K562 treated with DMSO at 1 percent for 12 hours (cell line): ENCODE results near the gene CACNA1B. TPM values are rescaled to one million over a fixed set of nuclear protein-coding genes. Genes with fewer than 3 reads are reported as not detected.

Source experiments
- total RNA-seq: library from RNA; unstranded; fragments of 300-600 nt; gene quantifications from 2 replicates; pipeline ENCODE4 v1.2.3, GENCODE V29; 2022; ENCODE audit not compliant: insufficient read depth

CACNA1B gene
- total RNA-seq = 0.10 and 0.31 TPM in 2 replicates

GRCh38 chr9:137877506-137878122, at the start of gene CACNA1B:
CACNA1B (plus strand) TSS chr9:137877782; CDS start chr9:137877934, 152 bp downstream.

